GM23248 (cell line): ENCODE data around the gene KCTD8. TPM values are rescaled to one million over a fixed set of nuclear protein-coding genes. Genes with fewer than 3 reads are reported as not detected.

Experiments
- DNase-seq: peaks from one replicate; pipeline ENCODE4 v3.0.0-alpha.2; 2015
- H2AFZ ChIP-seq: fragments of 200-600 bp; sonication (generic); 2 replicates; pipeline ENCODE4 v1.6.1; 2016; ENCODE audit warnings: antibody characterized with exemption
- H3F3A ChIP-seq: fragments of 200-600 bp; sonication (generic); 2 replicates; pipeline ENCODE4 v1.6.1; 2016; ENCODE audit warnings: mild to moderate bottlenecking, antibody characterized with exemption, mixed run types; ENCODE audit not compliant: insufficient read depth
- H3K27ac ChIP-seq: fragments of 200-600 bp; sonication (generic); 2 replicates; pipeline ENCODE4 v1.5.1; 2016; ENCODE audit warnings: mild to moderate bottlenecking
- H3K27me3 ChIP-seq: fragments of 200-600 bp; sonication (generic); replicated peaks from 2 replicates; pipeline ENCODE4 v1.6.1; 2016; ENCODE audit warnings: mild to moderate bottlenecking; ENCODE audit not compliant: insufficient read depth
- H3K36me3 ChIP-seq: fragments of 200-600 bp; sonication (generic); 2 replicates; pipeline ENCODE4 v1.6.1; 2016; ENCODE audit warnings: low read depth, mild to moderate bottlenecking
- H3K4me1 ChIP-seq: fragments of 200-600 bp; sonication (generic); 2 replicates; pipeline ENCODE4 v1.6.1; 2016; ENCODE audit warnings: mild to moderate bottlenecking; ENCODE audit not compliant: insufficient read depth
- H3K4me2 ChIP-seq: fragments of 200-600 bp; sonication (generic); one replicate; pipeline ENCODE4 v1.6.1; 2016; ENCODE audit warnings: mild to moderate bottlenecking; ENCODE audit not compliant: unreplicated experiment
- H3K4me3 ChIP-seq: fragments of 200-600 bp; sonication (generic); 2 replicates; pipeline ENCODE4 v1.5.1; 2016; ENCODE audit warnings: mild to moderate bottlenecking
- H3K79me2 ChIP-seq: fragments of 200-600 bp; sonication (generic); 2 replicates; pipeline ENCODE4 v1.6.1; 2016; ENCODE audit warnings: mild to moderate bottlenecking; ENCODE audit not compliant: insufficient read depth
- H3K9ac ChIP-seq: fragments of 200-600 bp; sonication (generic); 2 replicates; pipeline ENCODE4 v1.6.1; 2016; ENCODE audit warnings: mild to moderate bottlenecking
- H3K9me2 ChIP-seq: fragments of 200-600 bp; sonication (generic); 2 replicates; pipeline ENCODE4 v1.6.1; 2016; ENCODE audit warnings: mixed run types, mild to moderate bottlenecking, moderate library complexity; ENCODE audit not compliant: insufficient read depth
- H3K9me3 ChIP-seq: fragments of 200-600 bp; sonication (generic); one replicate; pipeline ENCODE4 v1.6.1; 2017; ENCODE audit warnings: low read depth
- H4K20me1 ChIP-seq: fragments of 200-600 bp; sonication (generic); 2 replicates; pipeline ENCODE4 v1.6.0; 2016; ENCODE audit not compliant: insufficient read depth
- EZH2 ChIP-seq: fragments of 200-600 bp; sonication (generic); IDR thresholded peaks from 2 replicates; pipeline ENCODE4 v1.6.1; 2018; ENCODE audit warnings: antibody characterized with exemption, mild to moderate bottlenecking; ENCODE audit not compliant: insufficient read depth, poor library complexity, severe bottlenecking
- EZH2phosphoT487 ChIP-seq: fragments of 200-600 bp; sonication (generic); IDR thresholded peaks from 2 replicates; pipeline ENCODE4 v1.6.1; 2018; ENCODE audit warnings: antibody characterized with exemption, moderate library complexity, mild to moderate bottlenecking, low read depth; ENCODE audit not compliant: insufficient read depth
- WGBS, 2 experiments: methylation state at CpG; one replicate each; pipeline ENCODE4 v1.1.6; 2015 to 2017; ENCODE audit warnings: low lambda C conversion rate in 2 of 2, low coverage in 1 of 2; ENCODE audit errors: missing lambda C conversion rate in 2 of 2; 5-methylcytosine and 5-hydroxymethylcytosine counted together
- in situ Hi-C: fragments of 300-500 bp; cut with MboI; formaldehyde crosslinking; loops from 2 replicates; pipeline ENCODE4 v1.15.0; 2020
- polyA plus RNA-seq: library from polyadenylated mRNA; unstranded; fragments of >200 nt; fragmentation: Nextera tagmentation; extraction: Ambion mirVana; gene quantifications from 2 replicates; pipeline ENCODE4 v1.2.1, GENCODE V29; 2016
- total RNA-seq: library from RNA; depleted of rRNA; stranded (reverse); fragments of >200 nt; shearing (Covaris generic); gene quantifications from 2 replicates; pipeline ENCODE4 v1.2.3, GENCODE V29; 2014

Gene KCTD8
- total and polyA plus RNA-seq, 2 experiments from 2014 or later, result not detected

DNA sequence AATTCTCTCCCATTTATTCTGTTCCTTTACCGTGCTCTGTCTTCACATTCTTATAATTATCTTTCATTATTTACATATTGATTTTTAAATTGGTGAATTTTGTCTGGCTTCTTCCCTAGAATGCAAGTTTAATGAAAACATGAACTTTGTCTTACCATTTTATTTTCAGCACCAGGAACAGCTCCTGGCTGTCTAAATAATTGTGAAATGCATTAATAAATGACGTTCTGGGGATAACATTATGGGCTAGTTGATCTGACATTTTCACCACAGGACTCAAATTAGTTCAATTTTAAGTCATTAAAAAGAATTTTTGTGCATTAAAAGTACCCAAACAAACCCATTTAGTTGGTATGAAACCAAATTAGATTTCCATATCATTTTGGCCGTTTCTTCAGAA lies 97.5 kb downstream of the KCTD8 start:
- in situ Hi-C loops, result no loop called here
- H3K9me2 ChIP-seq, result no peaks in the 10 kb centered on the region
- no peak overlapping the region for H2AFZ ChIP-seq
- WGBS, 2 experiments, result 20 to 33% methylated on average over 3 of the region's 3 CpGs
- H3F3A ChIP-seq, result no peaks in the 10 kb centered on the region
- H3K27ac ChIP-seq, result no peak overlapping the region
- H3K9ac ChIP-seq, result no peak overlapping the region
- H3K27me3 ChIP-seq, result no peaks in the 10 kb centered on the region
- no peaks in the 10 kb centered on the region for H3K36me3 ChIP-seq
- TF ChIP-seq EZH2phosphoT487, result no peak
- TF ChIP-seq EZH2, result no peak
- no peaks in the 10 kb centered on the region for H3K4me1 ChIP-seq
- H3K79me2 ChIP-seq, result no peaks in the 10 kb centered on the region
- no peaks in the 10 kb centered on the region for H4K20me1 ChIP-seq
- H3K4me2 ChIP-seq, result no peak overlapping the region
- peak; percentile 1 for DNase-seq
- H3K4me3 ChIP-seq, result no peak overlapping the region
- no peaks in the 10 kb centered on the region for H3K9me3 ChIP-seq

DNA sequence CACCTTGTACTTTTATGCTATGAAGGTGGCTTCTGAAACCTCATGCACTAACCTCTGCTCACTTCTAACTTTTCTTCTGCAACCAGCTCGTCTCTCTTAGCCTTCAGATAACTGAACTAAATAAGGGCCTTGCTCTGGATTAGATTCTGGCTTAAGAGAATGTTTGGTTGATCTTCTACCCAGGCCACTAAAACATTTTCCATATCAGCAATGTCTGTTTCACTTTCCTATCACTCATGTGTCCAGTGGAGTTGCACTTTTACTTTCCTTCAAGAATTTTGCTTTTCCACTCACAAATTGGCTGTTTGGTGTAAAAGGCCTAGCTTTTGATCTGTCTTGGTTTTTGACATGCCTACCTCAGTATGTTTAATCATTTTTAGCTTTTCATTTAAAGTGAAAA lies 105.8 kb downstream of the KCTD8 start:
- WGBS, 2 experiments, result 0 to 5% methylated on average over 1 of the region's 1 CpG
- TF ChIP-seq EZH2 (no peak), EZH2phosphoT487 (no peak)

DNA sequence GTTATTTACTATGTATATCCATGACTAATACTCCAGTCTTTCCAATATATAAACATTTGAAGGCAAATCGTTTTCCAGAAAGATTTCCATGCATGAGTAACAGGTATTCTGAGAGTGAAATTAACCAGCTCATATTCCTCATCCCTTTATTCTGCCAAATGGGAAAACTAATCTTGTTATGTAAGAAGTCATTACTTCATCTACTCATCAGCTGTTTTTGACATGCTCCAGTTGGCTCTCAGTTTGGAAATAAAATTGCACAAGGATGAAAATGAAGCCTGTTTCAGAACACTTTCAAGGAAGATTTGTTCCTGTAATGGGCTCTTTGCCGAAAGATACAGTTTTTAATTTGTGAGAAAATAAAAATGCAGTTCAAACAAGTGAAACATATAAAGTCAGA lies 121.9 kb downstream of the KCTD8 start:
- Histone ChIP-seq H3K9ac (no peak overlapping the region), H3K4me3 (no peak overlapping the region), H3F3A (no peaks in the 10 kb centered on the region), H3K4me1 (no peaks in the 10 kb centered on the region), H3K4me2 (no peak overlapping the region), H3K9me3 (no peaks in the 10 kb centered on the region), H3K9me2 (no peaks in the 10 kb centered on the region; the same call in 1 of the 2 replicates), H3K36me3 (no peaks in the 10 kb centered on the region), H3K79me2 (no peaks in the 10 kb centered on the region), H3K27ac (no peak overlapping the region), H3K27me3 (no peaks in the 10 kb centered on the region), H2AFZ (no peak overlapping the region), H4K20me1 (no peaks in the 10 kb centered on the region)
- TF ChIP-seq EZH2phosphoT487 (no peak), EZH2 (no peak)
- in situ Hi-C loops, result no loop called here
- 1 to 2% methylated on average over 2 of the region's 2 CpGs for WGBS, 2 experiments
- no peak for DNase-seq

More for the DNA sequence above, 105.8 kb downstream of the KCTD8 start:
- no peaks in the 10 kb centered on the region for H3K27me3 ChIP-seq
- DNase-seq, result no peak
- no peaks in the 10 kb centered on the region for H3K36me3 ChIP-seq
- no peak overlapping the region for H3K9ac ChIP-seq
- in situ Hi-C loops, result no loop called here
- no peak overlapping the region for H3K27ac ChIP-seq
- no peaks in the 10 kb centered on the region for H3K9me3 ChIP-seq
- H3K4me1 ChIP-seq, result no peaks in the 10 kb centered on the region
- no peaks in the 10 kb centered on the region for H3F3A ChIP-seq
- H3K4me3 ChIP-seq, result no peak overlapping the region
- no peak overlapping the region for H2AFZ ChIP-seq
- H3K9me2 ChIP-seq, result no peaks in the 10 kb centered on the region
- H3K4me2 ChIP-seq, result no peak overlapping the region
- H4K20me1 ChIP-seq, result no peaks in the 10 kb centered on the region
- H3K79me2 ChIP-seq, result no peaks in the 10 kb centered on the region

DNA sequence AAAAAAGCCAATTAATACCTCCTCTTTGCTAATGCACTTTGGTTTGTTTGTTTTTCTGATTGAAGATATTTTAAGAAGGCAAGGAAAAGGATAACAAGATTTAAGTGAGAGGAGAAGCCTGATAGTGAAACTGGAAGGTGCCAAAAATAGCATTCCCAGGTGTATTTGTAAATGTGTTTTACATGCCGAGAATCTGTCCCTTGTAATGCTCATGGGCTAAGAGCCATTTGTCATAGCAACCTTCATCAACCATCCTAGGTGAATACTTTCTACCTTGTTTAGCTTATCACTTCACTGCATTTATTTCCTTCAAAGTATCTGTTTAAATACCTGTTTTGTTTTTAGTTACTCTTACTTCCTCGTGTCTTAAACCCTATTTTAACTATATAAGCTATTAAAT lies 127.8 kb downstream of the KCTD8 start:
- no peaks in the 10 kb centered on the region for H3K36me3 ChIP-seq
- no peak for DNase-seq
- TF ChIP-seq EZH2 (no peak), EZH2phosphoT487 (no peak)
- H3K27me3 ChIP-seq, result no peaks in the 10 kb centered on the region
- H4K20me1 ChIP-seq, result no peaks in the 10 kb centered on the region
- no peaks in the 10 kb centered on the region for H3K9me2 ChIP-seq
- H3K4me2 ChIP-seq, result no peak overlapping the region
- H3K79me2 ChIP-seq, result no peaks in the 10 kb centered on the region
- no peak overlapping the region for H3K4me3 ChIP-seq
- no peak overlapping the region for H2AFZ ChIP-seq
- H3F3A ChIP-seq, result no peaks in the 10 kb centered on the region
- H3K9ac ChIP-seq, result no peak overlapping the region
- WGBS, 2 experiments, result 4 to 12% methylated on average over 2 of the region's 2 CpGs
- no peaks in the 10 kb centered on the region for H3K9me3 ChIP-seq
- in situ Hi-C loops, result no loop called here
- no peaks in the 10 kb centered on the region for H3K4me1 ChIP-seq
- H3K27ac ChIP-seq, result no peak overlapping the region

DNA sequence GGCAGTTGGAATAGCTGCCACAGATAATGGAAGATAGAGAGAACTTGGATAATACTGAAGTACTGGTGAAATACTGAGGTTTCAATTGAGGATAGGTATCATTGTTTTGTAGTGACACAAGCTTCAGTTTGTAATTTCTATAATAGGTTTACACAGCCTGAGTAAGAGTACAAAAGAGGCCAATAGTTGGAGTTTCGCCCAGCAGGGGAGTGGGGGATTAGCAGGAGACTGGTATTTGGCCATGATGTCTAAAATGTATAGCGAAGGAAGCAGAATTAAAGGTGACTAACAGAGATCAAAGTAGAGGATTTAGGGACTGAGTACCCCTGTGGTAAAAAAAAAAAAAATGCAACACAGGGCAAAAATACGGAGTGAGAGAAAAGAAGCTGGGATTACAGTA lies 129.5 kb downstream of the KCTD8 start:
- Histone ChIP-seq H3K9ac (no peak overlapping the region), H3K79me2 (no peaks in the 10 kb centered on the region), H3K4me2 (no peak overlapping the region), H2AFZ (no peak overlapping the region), H3K4me3 (no peak overlapping the region), H3K9me3 (no peaks in the 10 kb centered on the region), H3K36me3 (no peaks in the 10 kb centered on the region), H3K27ac (no peak overlapping the region), H4K20me1 (no peaks in the 10 kb centered on the region), H3K9me2 (no peaks in the 10 kb centered on the region), H3F3A (no peaks in the 10 kb centered on the region), H3K27me3 (no peaks in the 10 kb centered on the region), H3K4me1 (no peaks in the 10 kb centered on the region)
- WGBS, 2 experiments, result 18 to 24% methylated on average over 3 of the region's 3 CpGs
- in situ Hi-C loops, result no loop called here
- TF ChIP-seq EZH2phosphoT487, result no peak
- no peak for DNase-seq
